Fibroblast of pulmonary artery (primary cell): ENCODE data around the gene GPSM1.

Experiments used
- DNase-seq: peaks from one replicate; pipeline ENCODE4 v3.0.0-alpha.2; 2010; ENCODE audit warnings: low read depth
- H3K4me3 ChIP-seq: replicated peaks from 2 replicates; pipeline ENCODE4 v1.5.1; 2011; ENCODE audit warnings: low read depth, mild to moderate bottlenecking, control low read depth, low read length, moderate library complexity
- CTCF ChIP-seq: IDR thresholded peaks from 2 replicates; pipeline ENCODE4 v1.5.1; 2011; ENCODE audit warnings: mild to moderate bottlenecking, control low read depth, low read length, inconsistent platforms; ENCODE audit errors: missing control alignments

The GPSM1 gene

GRCh38 chr9:136286359-136286986 lies 40.9 kb upstream of the GPSM1 start:
- DNase-seq: no peak
- no peak overlapping the region for H3K4me3 ChIP-seq
- TF ChIP-seq CTCF: no peak

GRCh38 chr9:136286987-136287379 lies 40.4 kb upstream of the GPSM1 start:
- DNase-seq: no peak
- no peak for TF ChIP-seq CTCF
- H3K4me3 ChIP-seq: no peak overlapping the region

- TF ChIP-seq CTCF: no peak
- H3K4me3 ChIP-seq: no peak overlapping the region
- no peak for DNase-seq
Observed at GRCh38 chr9:136287960-136288753, 39.2 kb upstream of the GPSM1 start.

- no peak for TF ChIP-seq CTCF
- DNase-seq: no peak
- no peak overlapping the region for H3K4me3 ChIP-seq
Observed at GRCh38 chr9:136289651-136290507, 37.5 kb upstream of the GPSM1 start.

GRCh38 chr9:136290508-136291000 lies 36.8 kb upstream of the GPSM1 start:
- no peak overlapping the region for H3K4me3 ChIP-seq
- TF ChIP-seq CTCF: no peak
- no peak for DNase-seq

GRCh38 chr9:136291306-136292025 lies 35.9 kb upstream of the GPSM1 start:
- no peak for DNase-seq
- no peak for TF ChIP-seq CTCF
- H3K4me3 ChIP-seq: no peak overlapping the region
